Activated CD8-positive, alpha-beta memory T cell treated with anti-CD3 and anti-CD28 coated beads, Interleukin-2, amount 10 ng/mL, durations not matched to agents 7 days and 5 days (primary cell): ENCODE measurements around the gene CHRND. TPM values are rescaled to one million over a fixed set of nuclear protein-coding genes. Genes with fewer than 3 reads are reported as not detected.
A peak's percentile ranks its signal among the peaks of the same experiment; 100 is the strongest.

Experiments used
- ATAC-seq: fragments of 150-1000 bp; cut with Tn5 transposase; one replicate; pipeline ENCODE4 v1.10.0; 2021; ENCODE audit warnings: moderate library complexity
- CTCF ChIA-PET: fragments of 350-600 bp; sonication (Branson Sonifier 250); formaldehyde crosslinking; loops from one replicate; lab custom pipeline; 2021; ENCODE audit warnings: antibody characterized with exemption; lab: Charles Lee
- DNase-seq: peaks from one replicate; pipeline ENCODE4 v3.0.0-alpha.2; 2020
- H3K27ac Mint-ChIP-seq: one replicate; pipeline ENCODE4 v1.8.0; 2021; ENCODE audit warnings: mild to moderate bottlenecking, mixed read lengths
- H3K27me3 Mint-ChIP-seq: one replicate; pipeline ENCODE4 v1.8.0; 2021; ENCODE audit warnings: mixed read lengths
- H3K36me3 Mint-ChIP-seq: one replicate; pipeline ENCODE4 v1.8.0; 2021; ENCODE audit warnings: mild to moderate bottlenecking, mixed read lengths
- H3K4me1 Mint-ChIP-seq: one replicate; pipeline ENCODE4 v1.8.0; 2021; ENCODE audit warnings: mixed read lengths
- H3K4me3 Mint-ChIP-seq: one replicate; pipeline ENCODE4 v1.8.0; 2021; ENCODE audit warnings: mild to moderate bottlenecking, moderate library complexity, mixed read lengths
- H3K9me3 Mint-ChIP-seq: one replicate; pipeline ENCODE4 v1.8.0; 2022; ENCODE audit warnings: low read depth, mixed read lengths
- total RNA-seq, 2 experiments: library from RNA; stranded (reverse); gene quantifications; one replicate each; pipeline ENCODE4 v1.2.3, GENCODE V29; 2021

CHRND gene
- total RNA-seq, 2 experiments from 2014 or later, result not detected

GRCh38 chr2:232484628-232485347, 41.2 kb upstream of the CHRND start:
- H3K27me3 Mint-ChIP-seq, result peaks cover 46% of the 10 kb centered on the region
- CTCF ChIA-PET, result no interaction called here
- DNase-seq (no peak), ATAC-seq (no peak)
- peaks cover 3% of the 10 kb centered on the region for H3K4me1 Mint-ChIP-seq
- no peaks in the 10 kb centered on the region for H3K9me3 Mint-ChIP-seq
- peak overlapping the region; percentile 12 for H3K27ac Mint-ChIP-seq
- H3K36me3 Mint-ChIP-seq, result no peaks in the 10 kb centered on the region
- H3K4me3 Mint-ChIP-seq, result no peak overlapping the region

GRCh38 chr2:232485348-232485756, 40.6 kb upstream of the CHRND start:
- Mint-ChIP-seq H3K9me3 (no peaks in the 10 kb centered on the region), H3K27ac (peak overlapping the region; percentile 12), H3K36me3 (no peaks in the 10 kb centered on the region), H3K4me1 (peaks cover 3% of the 10 kb centered on the region), H3K4me3 (no peak overlapping the region), H3K27me3 (peaks cover 48% of the 10 kb centered on the region)
- no peak for ATAC-seq
- DNase-seq, result no peak
- CTCF ChIA-PET, result no interaction called here

GRCh38 chr2:232485757-232486557, 40.0 kb upstream of the CHRND start:
- Mint-ChIP-seq H3K27ac (no peak overlapping the region), H3K27me3 (peaks cover 48% of the 10 kb centered on the region), H3K4me1 (peaks cover 3% of the 10 kb centered on the region), H3K36me3 (no peaks in the 10 kb centered on the region), H3K9me3 (no peaks in the 10 kb centered on the region), H3K4me3 (no peak overlapping the region)
- no peak for DNase-seq
- no peak for ATAC-seq
- CTCF ChIA-PET, result no interaction called here

- Mint-ChIP-seq H3K27ac (no peak overlapping the region), H3K4me3 (no peak overlapping the region), H3K4me1 (peaks cover 3% of the 10 kb centered on the region), H3K9me3 (no peaks in the 10 kb centered on the region), H3K27me3 (peaks cover 48% of the 10 kb centered on the region), H3K36me3 (no peaks in the 10 kb centered on the region)
- CTCF ChIA-PET, result no interaction called here
- DNase-seq (no peak), ATAC-seq (no peak)
Observed at GRCh38 chr2:232486558-232487384, 39.2 kb upstream of the CHRND start.

- no peaks in the 10 kb centered on the region for H3K36me3 Mint-ChIP-seq
- H3K4me3 Mint-ChIP-seq, result no peak within 1 kb of the TSS
- H3K9me3 Mint-ChIP-seq, result no peaks in the 10 kb centered on the region
- CTCF ChIA-PET, result no interaction called here
- H3K27ac Mint-ChIP-seq, result no peak within 1 kb of the TSS
- no peak for ATAC-seq
- peaks cover 3% of the 10 kb centered on the region for H3K4me1 Mint-ChIP-seq
- no peak for DNase-seq
- peaks cover 48% of the 10 kb centered on the region for H3K27me3 Mint-ChIP-seq
Observed at GRCh38 chr2:232487385-232488096, 38.4 kb upstream of the CHRND start, which contains the start of gene ECEL1. ECEL1 (minus strand) TSS chr2:232487834; CDS start chr2:232486653, 1,181 bp downstream.

- no peaks in the 10 kb centered on the region for H3K36me3 Mint-ChIP-seq
- no peak for DNase-seq
- no peak overlapping the region for H3K4me3 Mint-ChIP-seq
Observed at GRCh38 chr2:232488097-232488711, 37.8 kb upstream of the CHRND start.

GRCh38 chr2:232488721-232489300, 37.1 kb upstream of the CHRND start:
- peaks cover 47% of the 10 kb centered on the region for H3K27me3 Mint-ChIP-seq
- CTCF ChIA-PET, result no interaction called here
- no peak for ATAC-seq
- no peak overlapping the region for H3K27ac Mint-ChIP-seq
- no peaks in the 10 kb centered on the region for H3K9me3 Mint-ChIP-seq
- DNase-seq, result no peak
- no peak overlapping the region for H3K4me3 Mint-ChIP-seq
- H3K36me3 Mint-ChIP-seq, result no peaks in the 10 kb centered on the region
- H3K4me1 Mint-ChIP-seq, result peaks cover 3% of the 10 kb centered on the region

More at GRCh38 chr2:232488097-232488711, 37.8 kb upstream of the CHRND start:
- H3K9me3 Mint-ChIP-seq, result no peaks in the 10 kb centered on the region
- H3K27ac Mint-ChIP-seq, result no peak overlapping the region
- CTCF ChIA-PET, result no interaction called here
- no peak for ATAC-seq
- peaks cover 48% of the 10 kb centered on the region for H3K27me3 Mint-ChIP-seq
- H3K4me1 Mint-ChIP-seq, result peaks cover 3% of the 10 kb centered on the region

GRCh38 chr2:232489516-232490220, 36.3 kb upstream of the CHRND start:
- peaks cover 38% of the 10 kb centered on the region for H3K27me3 Mint-ChIP-seq
- H3K4me3 Mint-ChIP-seq, result no peak overlapping the region
- no peaks in the 10 kb centered on the region for H3K9me3 Mint-ChIP-seq
- no peak for ATAC-seq
- DNase-seq, result no peak
- H3K4me1 Mint-ChIP-seq, result peaks cover 3% of the 10 kb centered on the region
- H3K27ac Mint-ChIP-seq, result no peak overlapping the region
- CTCF ChIA-PET, result no interaction called here
- H3K36me3 Mint-ChIP-seq, result no peaks in the 10 kb centered on the region

GRCh38 chr2:232490221-232491138, 35.5 kb upstream of the CHRND start:
- no peak for DNase-seq
- no peak for ATAC-seq
- Mint-ChIP-seq H3K9me3 (no peaks in the 10 kb centered on the region), H3K36me3 (no peaks in the 10 kb centered on the region), H3K27ac (no peak overlapping the region), H3K27me3 (peaks cover 34% of the 10 kb centered on the region), H3K4me1 (peaks cover 3% of the 10 kb centered on the region), H3K4me3 (no peak overlapping the region)
- CTCF ChIA-PET, result no interaction called here

- Mint-ChIP-seq H3K4me1 (peaks cover 3% of the 10 kb centered on the region), H3K9me3 (no peaks in the 10 kb centered on the region), H3K36me3 (no peaks in the 10 kb centered on the region), H3K27me3 (peaks cover 30% of the 10 kb centered on the region), H3K4me3 (no peak overlapping the region), H3K27ac (no peak overlapping the region)
- CTCF ChIA-PET, result no interaction called here
- ATAC-seq (no peak), DNase-seq (no peak)
Observed at GRCh38 chr2:232491139-232491780, 34.7 kb upstream of the CHRND start.
